ENCODE results near the gene TBC1D2.

GRCh38 chr9:98260635-98261034, 5.2 kb upstream of the TBC1D2 start:
- TF ChIP-seq EZH2 (IDR thresholded peaks at IDR 0.05; ENCODE audit: borderline replicate concordance, low read depth, low read length, severe bottlenecking): no peak
- TF ChIP-seq CTCF (IDR thresholded peaks at IDR 0.05; ENCODE audit: borderline replicate concordance, extremely low read depth, low read length, poor library complexity, severe bottlenecking): no peak
